ENCODE measurements around the gene RFX5.
A peak's percentile ranks its signal among the peaks of the same experiment; 100 is the strongest.
"Not testable (repeated sequence)": the region's sequence is repeated elsewhere in the genome, so short reads cannot be mapped to it uniquely, and the experiment has no call there.

Gene RFX5

GRCh38 chr1:151356696-151357095 is 9.6 kb upstream of the RFX5 start:
- no peak overlapping the region for H3K4me3 ChIP-seq (ENCODE audit: control insufficient read depth, low read depth, low read length)
- no peak for DNase-seq (ENCODE audit: low read depth)
- no peak for TF ChIP-seq CTCF (IDR thresholded peaks at IDR 0.05; ENCODE audit: control insufficient read depth, insufficient read depth, low read depth, low read length, missing control alignments)

- TF ChIP-seq CTCF (IDR thresholded peaks at IDR 0.05; ENCODE audit: control insufficient read depth, insufficient read depth, low read depth, low read length, missing control alignments), result no peak
- H3K4me3 ChIP-seq (ENCODE audit: control insufficient read depth, low read depth, low read length), result no peak overlapping the region
- no peak for DNase-seq (ENCODE audit: low read depth)
These were observed 5.1 kb upstream of the RFX5 start for GRCh38 chr1:151352021-151352718.

GRCh38 chr1:151350323-151350722 is 3.3 kb upstream of the RFX5 start:
- DNase-seq (ENCODE audit: low read depth), result not testable (repeated sequence)

GRCh38 chr1:151347523-151348246 is 633 bp upstream of the RFX5 start:
- peak overlapping the region; percentile 87 for H3K4me3 ChIP-seq (ENCODE audit: control insufficient read depth, low read depth, low read length)
- DNase-seq (ENCODE audit: low read depth), result no peak
- TF ChIP-seq CTCF (IDR thresholded peaks at IDR 0.05; ENCODE audit: control insufficient read depth, insufficient read depth, low read depth, low read length, missing control alignments), result no peak

More at GRCh38 chr1:151350323-151350722, 3.3 kb upstream of the RFX5 start:
- H3K4me3 ChIP-seq (ENCODE audit: control insufficient read depth, low read depth, low read length), result not testable (repeated sequence)

- peak overlapping the region; percentile 87 for H3K4me3 ChIP-seq (ENCODE audit: control insufficient read depth, low read depth, low read length)
- DNase-seq (ENCODE audit: low read depth), result no peak
- no peak for TF ChIP-seq CTCF (IDR thresholded peaks at IDR 0.05; ENCODE audit: control insufficient read depth, insufficient read depth, low read depth, low read length, missing control alignments)
These were observed 827 bp downstream of the RFX5 start for GRCh38 chr1:151346082-151346768.

- TF ChIP-seq CTCF (IDR thresholded peaks at IDR 0.05; ENCODE audit: control insufficient read depth, insufficient read depth, low read depth, low read length, missing control alignments), result no peak
- no peak overlapping the region for H3K4me3 ChIP-seq (ENCODE audit: control insufficient read depth, low read depth, low read length)
- DNase-seq (ENCODE audit: low read depth), result no peak
These were observed 2.8 kb downstream of the RFX5 start for GRCh38 chr1:151344291-151344690.

GRCh38 chr1:151343587-151343986 is 3.5 kb downstream of the RFX5 start:
- no peak for TF ChIP-seq CTCF (IDR thresholded peaks at IDR 0.05; ENCODE audit: control insufficient read depth, insufficient read depth, low read depth, low read length, missing control alignments)
- no peak overlapping the region for H3K4me3 ChIP-seq (ENCODE audit: control insufficient read depth, low read depth, low read length)
- DNase-seq (ENCODE audit: low read depth), result no peak

Data from AG09309 (cell line).